ENCODE data around the gene PREX1.

DNA sequence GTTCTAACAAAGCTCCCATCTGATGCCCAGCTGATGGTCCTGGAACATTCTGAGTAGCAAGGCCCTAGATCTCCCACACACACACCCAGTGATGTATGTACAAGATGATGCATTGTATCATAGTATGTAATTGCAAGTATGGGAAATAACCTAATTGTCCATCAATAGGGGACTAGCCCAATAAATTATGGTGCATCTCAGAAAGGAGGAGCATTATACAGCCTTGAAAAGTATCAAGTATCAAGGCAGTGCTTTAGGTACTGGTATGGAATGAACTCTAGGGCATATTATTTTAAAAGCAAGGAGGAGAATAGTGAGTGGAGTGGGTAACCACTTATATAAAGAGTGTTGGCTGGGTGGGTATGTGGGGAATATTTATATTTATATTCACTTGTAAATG lies 24.8 kb upstream of the PREX1 start:
- TF ChIP-seq POLR2A (IDR thresholded peaks at IDR 0.05; ENCODE audit: low read length), result no peak
- TF ChIP-seq GATA1 (IDR thresholded peaks at IDR 0.05; ENCODE audit: low read depth, low read length), result no peak

Measured in erythroblast (primary cell).